GM18526 (cell line): ENCODE measurements around the gene UTP20.

Source experiments
- POLR2A ChIP-seq: IDR thresholded peaks from 3 replicates; pipeline ENCODE4 v1.6.1; 2011; ENCODE audit not compliant: insufficient read length; ENCODE audit errors: extremely low read depth

Gene UTP20

DNA sequence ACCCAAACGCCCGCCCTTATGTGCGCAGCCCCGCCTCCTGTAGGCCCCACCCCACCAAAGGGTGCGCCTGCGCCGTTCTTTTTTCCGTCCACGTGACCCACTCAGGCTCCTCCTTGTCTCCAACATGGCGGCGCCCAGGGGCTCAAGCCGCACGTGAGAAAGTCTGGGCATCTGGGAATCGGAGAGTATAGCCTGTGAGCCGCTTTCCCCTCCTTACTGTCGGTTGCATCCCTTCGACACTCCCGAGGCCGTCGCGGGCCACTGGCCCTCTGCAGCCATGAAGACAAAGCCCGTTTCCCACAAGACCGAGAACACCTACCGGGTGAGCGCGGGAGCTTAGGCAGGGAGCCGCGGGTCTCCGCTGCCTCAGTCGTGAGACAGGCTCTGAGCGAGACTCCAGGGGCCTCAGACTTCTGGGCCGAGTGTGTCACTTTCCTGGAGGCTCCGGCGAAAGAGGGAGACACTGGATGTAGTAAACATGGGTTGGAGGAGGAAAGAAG is at the start of gene UTP20:
Gene UTP20 (plus strand): TSS at position 100 of the 500 bp plus-strand sequence. CDS start 178 bp downstream, at position 278.
- peak; percentile 64 for TF ChIP-seq POLR2A

DNA sequence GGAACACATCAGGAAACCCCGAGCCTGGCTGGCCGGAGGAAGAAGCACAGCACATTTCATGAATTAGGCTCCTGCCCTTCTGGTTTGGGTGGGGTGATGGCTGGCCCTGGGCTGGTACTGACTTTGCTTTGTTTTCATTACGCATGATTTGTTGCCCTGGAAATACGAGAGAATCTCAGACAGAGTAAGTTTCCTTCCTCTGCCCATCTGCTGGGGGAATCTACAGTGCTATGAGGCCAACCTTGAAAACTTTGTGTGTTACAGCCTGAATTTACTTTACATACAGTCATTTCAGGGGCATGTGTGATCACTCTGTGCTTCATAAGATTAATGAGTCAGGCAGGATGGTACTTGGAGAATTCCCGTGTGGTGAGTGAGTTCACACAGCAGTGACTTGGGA is 49.4 kb upstream of the UTP20 start:
- no peak for TF ChIP-seq POLR2A

DNA sequence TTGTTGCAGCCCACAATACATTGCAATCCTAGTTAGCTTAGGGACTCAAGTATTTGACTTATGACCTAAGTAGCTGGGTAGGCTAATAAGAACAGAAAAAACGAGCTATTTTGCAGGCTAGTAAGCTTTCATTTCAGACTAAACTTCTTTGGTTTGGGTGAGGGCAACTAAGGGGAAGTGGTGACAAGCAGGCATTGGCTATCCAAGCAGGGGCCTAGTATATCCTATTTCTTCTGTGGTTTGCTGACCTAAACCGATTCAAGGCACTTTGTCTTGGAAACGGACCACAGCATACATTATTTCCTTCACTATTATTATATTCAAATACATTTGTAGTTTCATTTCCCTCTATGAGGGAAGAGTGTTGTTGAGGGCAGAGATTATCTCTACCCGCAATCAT is 48.3 kb upstream of the UTP20 start:
- TF ChIP-seq POLR2A: no peak

DNA sequence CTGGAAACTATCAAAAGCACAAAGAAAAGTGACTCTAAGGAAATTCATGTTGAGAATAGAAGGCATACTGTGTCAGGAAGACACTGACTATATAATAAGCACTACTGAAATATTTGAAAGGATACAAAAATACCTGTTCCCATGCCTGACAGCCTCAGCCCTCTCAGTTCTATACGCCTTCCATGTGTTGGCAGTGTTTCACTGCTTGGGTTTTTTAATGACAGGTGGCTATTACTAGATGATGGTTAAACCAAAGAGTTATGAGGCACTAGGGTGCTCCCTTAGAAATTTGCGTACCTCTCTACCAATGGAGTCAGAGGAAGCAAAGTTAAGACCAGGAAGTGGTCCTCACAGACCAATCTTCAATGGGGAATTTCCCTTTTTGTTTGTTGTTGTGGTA is 44.2 kb upstream of the UTP20 start:
- no peak for TF ChIP-seq POLR2A

DNA sequence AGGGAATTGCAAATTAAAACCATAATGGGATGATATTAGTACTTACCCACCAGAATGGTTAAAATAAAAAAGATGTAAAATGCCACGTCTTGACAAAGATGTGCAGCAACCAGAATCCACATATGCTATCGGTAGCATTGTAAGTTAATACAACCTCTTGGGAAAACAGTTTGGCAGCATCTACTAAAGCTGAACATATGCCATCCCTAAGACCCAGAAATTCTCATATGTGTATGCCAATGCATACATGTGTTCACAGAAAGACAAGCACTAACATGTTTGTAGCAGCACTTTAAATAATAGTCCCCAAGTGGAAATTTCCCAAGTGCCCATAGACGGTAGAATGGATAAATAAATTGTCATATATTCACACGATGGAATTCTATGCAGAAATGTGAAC is 41.6 kb upstream of the UTP20 start:
- TF ChIP-seq POLR2A: no peak

DNA sequence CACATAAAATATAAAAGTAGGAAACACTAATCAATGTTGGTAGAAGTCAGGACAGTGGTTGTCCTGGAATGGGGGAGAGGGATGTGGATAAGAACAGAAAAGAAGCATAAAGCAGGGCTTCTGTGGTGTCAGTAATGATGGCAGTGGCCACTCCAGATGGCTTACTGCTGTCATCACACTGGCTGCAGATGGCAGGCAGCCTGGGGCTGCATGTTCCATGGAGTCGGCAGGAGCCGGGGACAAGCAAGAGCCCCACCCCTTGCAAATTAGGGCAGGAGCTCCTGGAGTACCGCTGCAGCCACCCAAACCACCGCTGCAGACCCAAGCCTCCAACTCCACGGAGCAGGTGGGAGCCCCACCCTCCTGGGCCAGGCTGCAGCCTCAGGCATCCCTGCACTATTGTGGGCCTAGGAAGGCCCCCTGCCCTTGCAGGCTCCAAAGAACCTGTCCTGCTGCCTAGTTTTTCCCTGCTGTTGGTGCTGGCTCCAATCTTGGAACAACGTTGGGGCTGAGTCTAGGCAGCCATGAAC is 41.0 kb upstream of the UTP20 start:
- no peak for TF ChIP-seq POLR2A

DNA sequence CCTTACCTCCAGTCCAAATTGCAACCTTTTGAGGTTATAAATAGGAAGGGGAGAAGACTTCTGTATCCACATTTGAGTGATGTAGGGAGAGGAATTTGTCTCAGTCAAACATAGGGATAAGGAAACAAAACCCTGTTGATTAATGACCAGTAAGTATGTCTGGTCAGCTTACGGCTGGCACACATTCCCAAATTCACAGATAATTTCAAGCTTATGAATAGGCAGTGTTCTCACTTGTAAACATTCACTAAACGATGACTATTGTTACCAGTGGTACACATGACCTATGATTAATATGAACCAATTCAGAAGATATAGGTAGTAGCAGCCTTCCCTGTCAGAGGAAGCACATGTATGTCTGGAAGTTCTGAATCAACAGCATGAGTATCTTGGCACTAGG is 36.8 kb upstream of the UTP20 start:
- no peak for TF ChIP-seq POLR2A

DNA sequence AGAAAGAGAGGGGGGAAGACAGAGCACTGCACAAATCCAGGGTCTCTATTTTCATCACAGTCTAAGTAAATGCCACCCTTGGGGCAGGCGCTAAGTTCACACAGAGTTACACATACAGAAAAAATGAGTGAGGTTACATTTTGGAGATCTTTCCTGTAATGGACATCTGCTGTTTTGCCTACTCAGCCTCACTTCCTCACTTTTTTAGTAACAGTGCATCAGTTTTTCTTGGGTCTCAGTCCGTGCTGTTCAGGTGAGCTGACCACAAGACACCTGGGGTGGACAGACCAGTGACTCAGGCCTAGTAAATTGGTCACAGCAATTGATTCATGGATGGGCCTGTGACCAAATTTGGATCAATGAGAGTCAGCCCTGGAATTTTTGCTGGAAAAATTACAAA is 36.3 kb upstream of the UTP20 start:
- no peak for TF ChIP-seq POLR2A

DNA sequence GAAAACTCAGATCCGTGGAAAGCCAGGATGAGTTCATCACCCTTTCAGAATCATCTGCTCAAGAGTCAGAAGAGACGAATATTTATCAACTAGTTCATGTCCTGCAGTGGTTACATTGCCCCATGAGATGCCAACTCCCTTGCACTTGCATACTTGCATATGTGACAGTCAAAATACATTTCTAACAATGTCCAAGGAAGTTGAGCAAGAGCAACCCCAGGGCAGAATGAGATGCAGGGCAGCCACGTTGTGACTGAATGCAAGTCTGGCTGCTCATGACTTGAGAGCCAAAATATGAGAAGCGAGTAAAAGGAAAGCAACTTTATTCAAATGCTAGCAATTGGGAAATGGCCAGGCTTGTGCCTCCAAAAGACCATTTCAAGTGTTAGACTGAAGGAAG is 23.6 kb upstream of the UTP20 start:
- no peak for TF ChIP-seq POLR2A

DNA sequence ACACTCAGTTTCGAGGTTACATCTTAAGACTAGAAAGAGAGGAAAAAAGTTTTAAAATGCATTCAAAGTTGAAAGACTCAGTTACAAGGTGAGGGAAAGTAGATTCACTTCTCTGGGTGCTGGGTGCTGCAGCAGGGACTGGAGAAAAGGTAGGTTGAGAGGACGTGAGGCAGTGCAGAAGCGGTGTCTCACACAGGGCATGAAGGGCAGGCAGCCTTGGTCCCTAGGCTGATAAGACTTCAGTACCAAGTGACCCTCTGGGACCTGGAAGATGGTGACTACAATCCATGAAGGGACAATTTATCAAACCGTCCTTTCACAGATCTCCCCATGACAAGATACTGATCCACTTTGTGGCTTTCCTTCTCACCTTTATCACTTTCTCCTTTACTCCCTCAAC is 22.5 kb upstream of the UTP20 start:
- TF ChIP-seq POLR2A: no peak

DNA sequence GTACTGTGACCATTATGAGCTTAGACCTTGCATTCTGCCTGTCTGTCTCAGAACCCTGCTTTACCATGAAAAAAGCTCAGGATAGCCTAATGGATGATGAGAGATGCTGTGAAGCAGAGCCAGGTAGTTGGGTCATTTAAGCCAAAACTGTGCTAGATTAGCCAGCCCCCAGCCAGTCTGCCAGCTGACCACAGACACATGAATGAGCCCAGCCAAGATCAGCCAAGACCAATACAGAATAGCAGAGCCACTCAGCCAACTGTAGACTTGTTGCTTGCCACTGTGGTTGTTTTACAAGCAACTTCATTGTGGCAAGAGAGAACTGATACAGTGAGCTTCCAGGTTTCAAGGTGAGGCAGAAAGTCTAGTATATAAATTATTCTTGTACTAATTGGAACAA is 12.8 kb upstream of the UTP20 start:
- no peak for TF ChIP-seq POLR2A

DNA sequence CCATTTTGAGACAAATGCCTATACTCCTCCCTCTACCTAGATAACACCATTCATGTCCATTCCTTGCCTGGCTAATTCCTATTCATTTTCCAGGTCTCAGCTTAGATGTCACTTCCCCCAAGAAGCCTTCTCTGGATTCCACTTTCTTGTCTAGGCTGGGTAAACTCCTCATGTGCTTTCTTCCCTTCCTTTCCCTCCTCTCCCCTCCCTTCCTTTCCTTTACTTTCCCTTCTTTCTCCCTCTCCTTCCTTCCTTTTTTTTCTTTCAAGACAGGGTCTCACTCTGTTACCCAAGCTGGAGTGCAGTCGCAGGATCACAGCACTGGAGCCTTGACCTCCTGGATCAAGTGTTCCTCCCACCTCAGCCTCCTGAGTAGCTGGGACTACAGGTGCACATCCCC is 3.5 kb upstream of the UTP20 start:
- TF ChIP-seq POLR2A: no peak

DNA sequence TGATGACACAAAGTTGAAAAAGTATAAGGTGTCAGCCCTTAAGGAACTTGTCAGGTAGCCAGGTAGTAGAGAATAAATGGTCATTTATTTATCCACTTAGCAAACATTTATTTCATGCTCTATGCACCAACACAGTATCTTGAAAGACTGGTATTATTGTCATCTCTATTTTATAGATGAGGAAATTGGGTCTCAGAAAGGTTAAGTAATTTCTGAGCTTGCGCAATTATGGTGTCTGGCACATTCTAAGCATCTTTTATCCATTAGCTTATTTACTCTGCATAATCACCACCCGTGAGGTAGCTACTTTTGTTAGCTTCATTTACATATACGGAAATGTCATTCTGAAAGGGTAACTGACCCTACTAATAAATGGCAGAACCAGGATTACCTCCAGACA is 2.5 kb upstream of the UTP20 start:
- TF ChIP-seq POLR2A: no peak

DNA sequence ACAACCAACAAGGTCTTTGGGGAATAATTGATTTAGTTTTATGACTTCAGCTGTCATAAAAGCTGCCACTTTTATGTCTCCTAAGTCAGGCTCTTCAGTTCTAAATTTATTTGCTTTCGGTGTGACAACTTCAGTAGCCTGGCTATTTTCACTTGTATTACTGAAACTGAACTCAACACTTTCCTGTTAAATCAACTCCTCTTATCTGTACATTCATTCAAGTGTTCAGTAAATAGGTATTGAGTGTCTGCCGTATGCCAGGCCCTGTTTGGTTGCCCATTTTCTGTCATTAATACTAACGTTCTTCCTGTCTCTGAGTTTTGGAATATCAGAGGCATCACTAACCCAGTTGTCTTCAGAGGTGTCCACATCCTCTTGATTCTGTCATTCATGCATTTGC is 7.5 kb downstream of the UTP20 start:
- no peak for TF ChIP-seq POLR2A

DNA sequence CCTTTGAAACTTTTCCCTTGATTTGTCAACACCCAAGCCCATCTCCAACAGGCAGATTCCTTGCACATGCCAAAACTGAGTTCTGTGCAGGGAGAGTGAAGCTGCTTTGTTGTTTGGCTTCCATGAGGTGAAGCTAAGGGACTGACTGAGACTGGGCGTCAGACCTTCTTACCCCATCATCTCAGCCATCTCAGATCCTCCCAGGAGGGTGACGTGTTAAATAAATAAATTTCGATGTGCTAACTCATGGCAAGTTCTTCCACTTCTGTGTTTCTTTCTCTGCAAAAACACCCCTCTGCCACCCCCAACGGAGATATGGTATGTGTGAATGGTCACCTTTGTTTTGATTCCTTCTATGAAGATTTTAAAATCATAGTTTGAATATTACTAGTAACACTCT is 17.8 kb downstream of the UTP20 start:
- TF ChIP-seq POLR2A: no peak

DNA sequence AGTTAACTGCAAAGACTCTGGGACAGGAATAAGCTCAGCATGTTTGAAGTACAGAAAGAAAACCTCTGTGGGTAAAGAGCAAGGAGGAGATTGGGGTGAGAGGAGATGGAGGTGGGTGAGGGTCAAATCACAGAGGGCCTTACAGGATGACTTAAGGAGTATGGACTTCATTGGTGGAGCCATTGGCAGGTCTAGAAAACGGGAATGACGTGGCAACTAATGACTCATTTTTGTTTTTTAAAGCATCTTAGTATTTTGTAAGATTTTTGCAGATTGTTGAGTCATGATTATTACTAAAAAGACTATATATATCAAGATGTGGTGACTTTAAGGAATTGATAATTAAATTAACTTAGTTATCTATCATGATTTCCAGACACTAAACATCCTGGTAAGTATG is 18.5 kb downstream of the UTP20 start:
- TF ChIP-seq POLR2A: no peak

DNA sequence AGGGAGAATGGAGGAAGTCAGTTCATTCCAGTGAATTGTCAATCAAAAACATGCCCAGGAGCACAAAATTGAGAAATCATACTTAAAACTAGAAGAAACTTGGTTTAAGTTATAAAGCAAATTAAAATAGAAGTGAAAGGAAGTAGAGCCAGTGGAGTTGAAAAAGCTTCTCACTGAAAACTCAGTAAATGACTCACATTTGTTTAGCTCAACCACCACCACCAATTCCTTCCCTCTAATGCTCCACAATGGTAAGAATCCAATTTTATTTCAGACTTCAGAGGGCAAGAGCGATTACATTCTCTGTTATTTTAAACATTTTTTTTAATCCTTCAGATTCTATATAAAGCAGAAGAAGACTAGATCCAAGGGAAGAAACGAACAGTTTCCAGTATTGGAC is 19.4 kb downstream of the UTP20 start:
- TF ChIP-seq POLR2A: no peak

DNA sequence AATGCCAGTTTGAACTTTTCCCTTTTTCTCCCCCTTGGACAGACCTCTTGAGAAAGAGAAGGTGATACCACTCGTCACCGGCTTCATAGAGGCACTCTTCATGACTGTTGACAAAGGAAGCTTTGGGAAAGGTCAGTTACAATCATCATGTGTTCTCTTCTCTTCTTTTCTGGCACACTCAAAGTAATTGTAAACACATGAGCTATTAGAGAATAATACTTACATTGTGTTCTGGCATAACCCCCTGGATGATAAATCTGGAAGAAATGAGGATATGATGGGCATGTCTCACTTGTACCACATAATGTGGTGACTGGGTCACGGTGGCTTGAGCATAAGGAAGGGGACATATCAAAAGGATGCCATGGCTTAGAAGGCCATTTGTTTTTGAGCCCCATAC is 20.0 kb downstream of the UTP20 start:
- TF ChIP-seq POLR2A: no peak

DNA sequence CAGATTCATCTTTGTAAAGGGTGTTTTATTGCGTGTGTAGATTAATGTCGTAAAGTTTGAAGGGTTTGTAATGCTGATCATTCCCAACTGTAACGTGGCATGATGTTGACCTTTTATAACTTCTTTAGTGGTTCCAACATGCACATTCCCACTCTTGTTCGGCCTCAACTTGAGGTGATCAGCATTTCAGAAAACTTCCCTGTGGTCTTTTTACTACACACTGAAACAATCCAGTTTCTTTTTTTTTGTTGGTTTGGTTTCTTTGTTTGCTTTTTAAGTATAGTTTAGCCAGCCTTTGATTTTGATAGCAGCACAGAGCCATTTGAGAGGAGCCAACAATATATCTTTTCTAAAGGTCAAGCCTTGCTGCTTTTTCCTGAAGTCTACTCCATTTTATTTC is 22.8 kb downstream of the UTP20 start:
- TF ChIP-seq POLR2A: no peak
